A673 (cell line): ENCODE data around the gene DIS3L2.

Experiments
- CTCF ChIP-seq: fragments of 300-800, 200-600 bp; sonication (generic); conservative IDR thresholded peaks from 2 replicates; pipeline ENCODE4 v1.5.1; 2017; ENCODE audit warnings: low read depth, mild to moderate bottlenecking, antibody characterized with exemption, low read length, moderate library complexity, mixed read lengths
- EZH2 ChIP-seq: fragments of 200-600 bp; sonication (generic); IDR thresholded peaks from 2 replicates; pipeline ENCODE4 v1.6.1; 2017; ENCODE audit warnings: borderline replicate concordance, low read depth, mild to moderate bottlenecking, mixed read lengths, antibody characterized with exemption, low read length; ENCODE audit not compliant: poor library complexity, severe bottlenecking

- TF ChIP-seq CTCF (no peak), EZH2 (no peak)
Measured at GRCh38 chr2:231996797-231997540, 35.5 kb downstream of the DIS3L2 start.
